H9 (cell line): Measurements from ENCODE around the gene TMSB4X. TPM values are rescaled to one million over a fixed set of nuclear protein-coding genes. Genes with fewer than 3 reads are reported as not detected.

Experiments
- DNase-seq: peaks from one replicate; pipeline ENCODE4 v3.0.0-alpha.2; 2017
- H2AFZ ChIP-seq: one replicate; pipeline ENCODE4 v1.6.1; 2013; ENCODE audit warnings: mild to moderate bottlenecking, low read length, control low read depth, moderate library complexity
- H2AK5ac ChIP-seq: 2 replicates; pipeline ENCODE4 v1.6.1; 2013; ENCODE audit warnings: low read length, control low read depth, mixed read lengths; ENCODE audit not compliant: insufficient read length
- H2BK120ac ChIP-seq: one replicate; pipeline ENCODE4 v1.6.1; 2013; ENCODE audit warnings: low read depth, mild to moderate bottlenecking, low read length, control low read depth, inconsistent platforms; ENCODE audit not compliant: poor library complexity, severe bottlenecking
- H2BK12ac ChIP-seq: 2 replicates; pipeline ENCODE4 v1.6.1; 2013; ENCODE audit warnings: low read length, control low read depth, mixed read lengths, low read depth; ENCODE audit not compliant: insufficient read length
- H2BK15ac ChIP-seq: 2 replicates; pipeline ENCODE4 v1.6.1; 2013; ENCODE audit warnings: low read depth, low read length, control low read depth
- H2BK20ac ChIP-seq: one replicate; pipeline ENCODE4 v1.6.1; 2013; ENCODE audit warnings: low read depth, mild to moderate bottlenecking, low read length, control low read depth, inconsistent platforms; ENCODE audit not compliant: poor library complexity, severe bottlenecking
- H2BK5ac ChIP-seq: 2 replicates; pipeline ENCODE4 v1.6.1; 2013; ENCODE audit warnings: low read length, control low read depth, mixed read lengths; ENCODE audit not compliant: insufficient read length
- H3K14ac ChIP-seq: 2 replicates; pipeline ENCODE4 v1.6.1; 2013; ENCODE audit warnings: low read length, control low read depth; ENCODE audit not compliant: insufficient read depth
- H3K18ac ChIP-seq: 2 replicates; pipeline ENCODE4 v1.6.1; 2013; ENCODE audit warnings: low read depth, mild to moderate bottlenecking, mixed read lengths, low read length, control low read depth; ENCODE audit not compliant: insufficient read length
- H3K23ac ChIP-seq: 2 replicates; pipeline ENCODE4 v1.6.1; 2013; ENCODE audit warnings: low read length, control low read depth, mixed read lengths, low read depth; ENCODE audit not compliant: insufficient read length
- H3K23me2 ChIP-seq: 2 replicates; pipeline ENCODE4 v1.6.1; 2013; ENCODE audit warnings: low read depth, mild to moderate bottlenecking, mixed read lengths, low read length, control low read depth; ENCODE audit not compliant: insufficient read length, poor library complexity, severe bottlenecking
- H3K27ac ChIP-seq: 2 replicates; pipeline ENCODE4 v1.5.1; 2013; ENCODE audit warnings: low read length, control low read depth, mixed read lengths, low read depth; ENCODE audit not compliant: insufficient read length
- H3K27me3 ChIP-seq: 2 replicates; pipeline ENCODE4 v1.6.1; 2013; ENCODE audit warnings: low read length, control low read depth, inconsistent platforms; ENCODE audit not compliant: insufficient read depth
- H3K4ac ChIP-seq: 2 replicates; pipeline ENCODE4 v1.6.1; 2013; ENCODE audit warnings: low read depth, mild to moderate bottlenecking, control low read depth, inconsistent platforms, low read length, moderate library complexity
- H3K4me1 ChIP-seq: 2 replicates; pipeline ENCODE4 v1.6.1; 2013; ENCODE audit warnings: low read length, control low read depth, inconsistent platforms; ENCODE audit not compliant: insufficient read depth
- H3K4me2 ChIP-seq: 2 replicates; pipeline ENCODE4 v1.6.1; 2013; ENCODE audit warnings: low read length, control low read depth, mixed read lengths; ENCODE audit not compliant: insufficient read length, insufficient read depth
- H3K56ac ChIP-seq: 2 replicates; pipeline ENCODE4 v1.6.1; 2013; ENCODE audit warnings: low read depth, mild to moderate bottlenecking, mixed read lengths, low read length, control low read depth; ENCODE audit not compliant: insufficient read length
- H3K79me1 ChIP-seq: 2 replicates; pipeline ENCODE4 v1.6.1; 2013; ENCODE audit warnings: low read depth, mild to moderate bottlenecking, moderate library complexity, low read length, control low read depth, inconsistent platforms; ENCODE audit not compliant: insufficient read depth, poor library complexity, severe bottlenecking
- H3K79me2 ChIP-seq: 2 replicates; pipeline ENCODE4 v1.6.1; 2013; ENCODE audit warnings: low read length, control low read depth, inconsistent platforms; ENCODE audit not compliant: insufficient read depth
- H3K9ac ChIP-seq: 2 replicates; pipeline ENCODE4 v1.6.1; 2013; ENCODE audit warnings: low read length, control low read depth, mixed read lengths; ENCODE audit not compliant: insufficient read length; ENCODE audit errors: extremely low read depth
- H3K9me3 ChIP-seq: one replicate; pipeline ENCODE4 v1.6.1; 2013; ENCODE audit warnings: low read depth, low read length, inconsistent platforms; ENCODE audit not compliant: control insufficient read depth
- H3T11ph ChIP-seq: one replicate; pipeline ENCODE4 v1.6.1; 2013; ENCODE audit warnings: mild to moderate bottlenecking, low read length, control low read depth, inconsistent platforms
- H4K20me1 ChIP-seq: one replicate; pipeline ENCODE4 v1.6.1; 2013; ENCODE audit not compliant: control insufficient read depth, insufficient read length, insufficient read depth
- H4K5ac ChIP-seq: 2 replicates; pipeline ENCODE4 v1.6.1; 2013; ENCODE audit warnings: low read depth, mild to moderate bottlenecking, mixed read lengths, low read length, control low read depth; ENCODE audit not compliant: insufficient read length
- H4K8ac ChIP-seq: replicated peaks from 2 replicates; pipeline ENCODE4 v1.6.1; 2013; ENCODE audit warnings: low read length, control low read depth, mixed read lengths, low read depth; ENCODE audit not compliant: insufficient read length
- H4K91ac ChIP-seq: 2 replicates; pipeline ENCODE4 v1.6.1; 2013; ENCODE audit warnings: low read depth, mild to moderate bottlenecking, moderate library complexity, mixed read lengths, low read length, control low read depth; ENCODE audit not compliant: insufficient read length
- H3K27ac Mint-ChIP-seq, 3 experiments: 2 replicates in 2 of 3; 3 replicates in 1 of 3; pipeline ENCODE4 v1.8.0; 2020 to 2021; ENCODE audit warnings: mixed read lengths in 3 of 3, mild to moderate bottlenecking in 1 of 3, moderate library complexity in 1 of 3
- H3K27me3 Mint-ChIP-seq: 2 replicates; pipeline ENCODE4 v1.8.0; 2021; ENCODE audit warnings: low read depth, mild to moderate bottlenecking, moderate library complexity, mixed read lengths
- H3K36me3 Mint-ChIP-seq, 3 experiments: 2 replicates in 2 of 3; 3 replicates in 1 of 3; pipeline ENCODE4 v1.8.0; 2020 to 2021; ENCODE audit warnings: low read depth in 3 of 3, mixed read lengths in 3 of 3; ENCODE audit not compliant: insufficient read depth in 1 of 3
- H3K4me1 Mint-ChIP-seq, 2 experiments: 2 replicates each; pipeline ENCODE4 v1.8.0; 2020; ENCODE audit warnings: mixed read lengths in 2 of 2
- H3K4me3 Mint-ChIP-seq, 2 experiments: 2 replicates in 1 of 2; 3 replicates in 1 of 2; pipeline ENCODE4 v1.8.0; 2020 to 2021; ENCODE audit warnings: mild to moderate bottlenecking in 2 of 2, mixed read lengths in 2 of 2, moderate library complexity in 1 of 2
- H3K9me3 Mint-ChIP-seq, 2 experiments: 2 replicates in 1 of 2; 3 replicates in 1 of 2; pipeline ENCODE4 v1.8.0; 2020; ENCODE audit warnings: mild to moderate bottlenecking in 2 of 2, mixed read lengths in 2 of 2, moderate library complexity in 1 of 2
- CTCF ChIP-seq: fragments of 200-600 bp; sonication (generic); conservative IDR thresholded peaks from 3 replicates; pipeline ENCODE4 v1.8.0; 2021; ENCODE audit warnings: antibody characterized with exemption, mild to moderate bottlenecking
- WGBS: extraction: QIAGEN DNeasy Blood & Tissue Kit; methylation state at CpG from one replicate; pipeline ENCODE4 v1.1.7; 2013; ENCODE audit warnings: missing lambda C conversion rate, low lambda C conversion rate, mixed read lengths; ENCODE audit not compliant: insufficient read length; ENCODE audit errors: extremely low coverage; 5-methylcytosine and 5-hydroxymethylcytosine counted together
- total RNA-seq: library from RNA; stranded (reverse); gene quantifications from 2 replicates; pipeline ENCODE4 v1.2.1, GENCODE V29; 2021

Gene TMSB4X
- total RNA-seq, 1 experiment from 2014 or later, result 2,733 TPM

- Histone ChIP-seq H2BK20ac (no peak overlapping the region), H4K8ac (no peak overlapping the region), H2BK5ac (no peak overlapping the region), H2AK5ac (no peak overlapping the region), H4K5ac (no peak overlapping the region), H3K4ac (no peak overlapping the region), H2BK15ac (no peak overlapping the region), H3K9me3 (no peaks in the 10 kb centered on the region), H3K4me1 (peaks cover 3% of the 10 kb centered on the region; the same call in 1 of the 2 replicates), H3K56ac (no peak overlapping the region), H3K23me2 (no peaks in the 10 kb centered on the region), H2AFZ (no peak overlapping the region), H3K27ac (no peak overlapping the region), H2BK12ac (no peak overlapping the region), H3K79me2 (no peaks in the 10 kb centered on the region), H3K23ac (no peak overlapping the region), H3K14ac (no peak overlapping the region), H3K18ac (no peak overlapping the region), H4K20me1 (no peaks in the 10 kb centered on the region), H3K27me3 (no peaks in the 10 kb centered on the region), H4K91ac (no peak overlapping the region), H3K4me2 (no peak overlapping the region), H3T11ph (no peak overlapping the region), H3K9ac (no peak overlapping the region), H2BK120ac (no peak overlapping the region), H3K79me1 (no peaks in the 10 kb centered on the region)
- Mint-ChIP-seq H3K27me3 (no peaks in the 10 kb centered on the region), H3K9me3 (peaks cover 57 to 69% of the 10 kb centered on the region in 2 experiments), H3K4me1 (peaks cover 12 to 14% of the 10 kb centered on the region in 2 experiments), H3K27ac (no peak overlapping the region), H3K4me3 (no peak overlapping the region), H3K36me3 (peaks cover 0 to 2% (median 0%) of the 10 kb centered on the region in 3 experiments; a peak in 3 of 7 replicates)
- no peak for TF ChIP-seq CTCF
- no CpG with 5 or more reads among the region's 2 CpGs for WGBS
- no peak for DNase-seq
Observed at GRCh38 chrX:13007519-13008188, 32.7 kb downstream of the TMSB4X start.
